OCI-LY7 (cell line): ENCODE results near the gene BAX.
"Not testable (repeated sequence)": the region's sequence is repeated elsewhere in the genome, so short reads cannot be mapped to it uniquely, and the experiment has no call there.

ENCODE experiments used
- EZH2phosphoT487 ChIP-seq: fragments of 200-600 bp; sonication (generic); IDR thresholded peaks from 2 replicates; pipeline ENCODE4 v1.6.1; 2018; ENCODE audit warnings: low read depth, borderline replicate concordance, mild to moderate bottlenecking, mixed run types, antibody characterized with exemption, low read length, moderate library complexity, mixed read lengths
- TF ChIP-seq, protein P1 (sequence below): fragments of 200-600 bp; sonication (generic); conservative IDR thresholded peaks from 2 replicates; pipeline ENCODE4 v1.5.1; 2014; ENCODE audit warnings: mild to moderate bottlenecking, antibody characterized with exemption, low read length, moderate library complexity, mixed read lengths

DNA sequence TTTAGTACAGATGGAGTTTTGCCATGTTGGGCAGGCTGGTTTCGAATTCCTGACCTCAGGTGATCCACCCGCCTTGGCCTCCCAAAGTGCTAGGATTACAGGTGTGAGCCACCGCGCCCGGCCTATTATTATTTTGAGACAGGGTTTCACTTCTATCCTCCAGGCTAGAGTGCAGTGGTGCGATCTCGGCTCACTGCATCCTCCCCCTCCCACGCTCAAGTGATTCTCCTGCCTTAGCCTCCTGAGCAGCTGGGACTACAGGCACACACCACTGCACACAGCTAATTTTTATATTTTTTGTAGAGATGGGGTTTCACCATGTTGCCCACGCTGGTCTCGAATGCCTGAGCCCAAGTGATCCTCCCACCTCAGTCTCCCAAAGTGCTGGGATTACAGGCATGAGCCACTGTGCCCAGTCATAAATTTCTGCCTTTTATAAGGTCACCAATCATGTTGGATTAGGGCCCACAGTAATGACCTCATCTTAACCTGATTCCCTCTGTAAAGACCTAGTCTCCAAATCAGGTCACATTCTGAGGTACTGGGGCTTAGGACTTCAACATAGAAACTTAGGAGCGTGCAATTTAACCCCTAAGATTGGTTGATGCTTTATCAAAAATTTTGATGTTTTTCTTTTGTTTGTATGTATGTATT, 45.1 kb upstream of the BAX start:
- TF ChIP-seq, protein P1, sequence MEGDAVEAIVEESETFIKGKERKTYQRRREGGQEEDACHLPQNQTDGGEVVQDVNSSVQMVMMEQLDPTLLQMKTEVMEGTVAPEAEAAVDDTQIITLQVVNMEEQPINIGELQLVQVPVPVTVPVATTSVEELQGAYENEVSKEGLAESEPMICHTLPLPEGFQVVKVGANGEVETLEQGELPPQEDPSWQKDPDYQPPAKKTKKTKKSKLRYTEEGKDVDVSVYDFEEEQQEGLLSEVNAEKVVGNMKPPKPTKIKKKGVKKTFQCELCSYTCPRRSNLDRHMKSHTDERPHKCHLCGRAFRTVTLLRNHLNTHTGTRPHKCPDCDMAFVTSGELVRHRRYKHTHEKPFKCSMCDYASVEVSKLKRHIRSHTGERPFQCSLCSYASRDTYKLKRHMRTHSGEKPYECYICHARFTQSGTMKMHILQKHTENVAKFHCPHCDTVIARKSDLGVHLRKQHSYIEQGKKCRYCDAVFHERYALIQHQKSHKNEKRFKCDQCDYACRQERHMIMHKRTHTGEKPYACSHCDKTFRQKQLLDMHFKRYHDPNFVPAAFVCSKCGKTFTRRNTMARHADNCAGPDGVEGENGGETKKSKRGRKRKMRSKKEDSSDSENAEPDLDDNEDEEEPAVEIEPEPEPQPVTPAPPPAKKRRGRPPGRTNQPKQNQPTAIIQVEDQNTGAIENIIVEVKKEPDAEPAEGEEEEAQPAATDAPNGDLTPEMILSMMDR = not testable (repeated sequence)
- TF ChIP-seq EZH2phosphoT487 = not testable (repeated sequence)
